ENCODE results near the gene RFX1. TPM values are rescaled to one million over a fixed set of nuclear protein-coding genes. Genes with fewer than 3 reads are reported as not detected.

Gene RFX1
- total RNA-seq, 1 experiment from 2014 or later: 6.2 TPM

DNA sequence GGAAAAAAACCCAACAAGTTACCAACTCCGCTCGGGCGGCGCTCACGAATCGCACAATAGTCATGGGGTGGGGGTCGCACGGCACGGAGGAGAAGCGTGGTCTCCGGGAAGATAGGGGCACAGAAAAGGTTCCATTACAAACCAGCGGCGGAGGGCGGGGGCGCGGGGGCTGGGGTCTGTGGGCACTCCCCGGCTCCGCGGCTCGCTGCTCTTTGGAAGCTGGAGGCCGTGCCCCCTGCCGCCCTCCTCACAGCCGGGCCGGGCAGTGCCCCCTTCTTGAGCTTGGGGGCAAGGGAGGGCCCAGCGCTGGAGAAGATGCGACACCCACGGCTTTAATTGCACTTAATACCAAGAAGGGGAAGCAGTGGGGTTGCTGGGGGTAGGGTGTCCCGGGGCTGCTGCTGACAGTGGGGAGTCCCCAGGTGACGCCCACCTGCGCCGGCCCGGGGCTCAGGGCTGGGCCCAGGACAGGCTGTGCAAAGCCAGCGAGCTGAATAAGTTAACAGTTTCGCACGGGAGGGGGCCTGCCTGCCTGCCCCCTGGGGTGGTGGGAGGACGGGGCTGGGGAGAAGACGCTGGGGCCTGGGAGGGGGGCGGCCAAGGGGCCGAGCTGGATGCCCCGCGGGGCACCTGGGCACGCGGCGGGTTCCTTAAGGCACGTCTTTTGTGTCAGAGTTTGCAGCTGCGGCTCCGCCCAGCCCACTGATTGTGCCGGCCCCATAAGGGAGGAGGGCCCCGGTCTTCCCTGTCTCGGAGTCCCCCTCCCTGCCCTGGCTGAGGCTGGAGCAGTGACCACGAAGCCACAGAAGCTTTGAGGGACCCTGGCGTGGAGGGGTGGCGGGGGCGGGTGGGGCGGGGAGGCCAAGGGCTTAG, 44.1 kb downstream of the RFX1 start:
- DNase-seq (ENCODE audit: low spot score): no peak

DNA sequence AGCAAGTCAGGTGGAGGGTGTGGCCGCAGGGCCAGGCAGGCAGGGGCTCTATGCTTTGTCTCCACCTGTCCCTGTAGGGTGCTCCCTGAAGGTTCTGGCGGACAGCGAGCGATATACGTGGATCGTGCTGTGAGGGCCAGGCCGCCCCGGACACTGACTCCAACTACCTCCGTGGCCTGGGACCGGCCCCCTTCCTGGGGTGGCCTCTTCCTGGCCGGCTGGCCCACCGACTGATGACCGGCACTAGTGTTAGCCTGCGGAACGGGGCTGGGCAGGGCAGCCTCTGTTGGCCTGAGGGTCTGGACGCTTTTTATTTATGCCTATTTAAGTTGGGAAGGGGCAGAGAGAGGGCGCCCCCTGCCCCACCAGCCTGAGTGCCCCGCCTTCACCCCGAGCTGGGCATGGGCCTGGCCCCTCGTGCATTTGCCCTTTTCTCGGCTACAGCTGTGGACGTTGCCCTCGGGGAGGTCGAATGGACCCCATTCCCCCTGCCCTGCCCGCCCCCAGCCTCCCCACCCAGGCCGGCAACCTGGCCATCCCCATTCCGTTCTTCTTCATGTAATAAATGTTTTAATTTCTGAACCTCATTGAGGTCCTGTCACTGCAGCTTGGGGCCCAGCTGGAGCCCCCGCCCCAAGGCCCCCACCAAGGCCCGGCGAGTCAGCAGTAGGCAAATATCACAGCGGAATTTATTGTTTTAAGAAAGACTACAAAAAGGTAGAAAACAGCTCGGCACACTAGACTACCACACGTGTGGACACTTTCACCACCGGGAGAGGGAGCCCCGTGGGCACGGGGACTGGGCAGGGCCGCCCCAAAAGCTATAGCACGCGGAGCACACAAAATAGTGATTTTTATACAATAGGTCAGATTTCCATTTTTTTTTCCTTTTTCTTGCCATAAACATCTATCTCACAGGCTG, 45.0 kb downstream of the RFX1 start:
- DNase-seq (ENCODE audit: low spot score): no peak

DNA sequence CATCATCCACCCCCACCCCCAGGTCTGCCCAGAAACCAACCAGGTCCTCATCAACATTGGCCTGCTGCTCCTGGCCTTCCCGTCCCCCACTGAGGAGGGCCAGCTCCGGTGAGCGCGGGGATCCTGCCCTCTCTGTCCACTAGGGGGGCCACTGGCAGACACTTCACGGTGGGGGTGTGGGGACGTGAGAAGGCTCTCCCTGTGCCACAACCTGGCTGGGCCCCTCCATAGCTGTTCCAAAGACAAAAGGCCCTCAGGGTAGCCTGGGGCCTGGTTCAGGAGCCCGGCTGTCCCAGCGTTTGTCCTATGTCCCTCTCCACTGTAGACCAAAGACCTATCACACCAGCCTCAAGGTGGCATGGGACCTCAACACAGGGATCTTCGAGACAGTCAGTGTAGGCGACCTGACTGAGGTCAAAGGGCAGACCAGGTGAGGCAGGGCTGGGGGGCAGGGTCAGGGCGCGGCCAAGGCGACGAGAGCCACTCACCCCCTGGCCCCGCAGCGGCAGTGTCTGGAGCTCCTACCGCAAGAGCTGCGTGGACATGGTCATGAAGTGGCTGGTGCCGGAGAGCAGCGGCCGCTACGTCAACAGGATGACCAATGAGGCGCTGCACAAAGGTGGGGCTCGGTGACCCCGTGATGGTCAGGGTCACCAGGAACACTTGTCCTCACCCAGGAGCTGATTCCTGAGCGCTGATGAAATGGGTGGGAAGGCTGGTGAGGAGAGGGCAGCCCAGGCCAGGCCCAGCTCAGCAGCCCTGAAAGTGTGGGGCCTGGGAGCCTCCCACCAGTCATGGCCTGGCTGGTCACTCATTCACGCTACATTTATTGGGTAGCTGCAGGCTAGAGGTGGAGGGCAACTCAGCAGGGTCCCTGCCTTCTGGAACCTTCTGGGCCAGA, 45.9 kb downstream of the RFX1 start:
- DNase-seq (ENCODE audit: low spot score): no peak

DNA sequence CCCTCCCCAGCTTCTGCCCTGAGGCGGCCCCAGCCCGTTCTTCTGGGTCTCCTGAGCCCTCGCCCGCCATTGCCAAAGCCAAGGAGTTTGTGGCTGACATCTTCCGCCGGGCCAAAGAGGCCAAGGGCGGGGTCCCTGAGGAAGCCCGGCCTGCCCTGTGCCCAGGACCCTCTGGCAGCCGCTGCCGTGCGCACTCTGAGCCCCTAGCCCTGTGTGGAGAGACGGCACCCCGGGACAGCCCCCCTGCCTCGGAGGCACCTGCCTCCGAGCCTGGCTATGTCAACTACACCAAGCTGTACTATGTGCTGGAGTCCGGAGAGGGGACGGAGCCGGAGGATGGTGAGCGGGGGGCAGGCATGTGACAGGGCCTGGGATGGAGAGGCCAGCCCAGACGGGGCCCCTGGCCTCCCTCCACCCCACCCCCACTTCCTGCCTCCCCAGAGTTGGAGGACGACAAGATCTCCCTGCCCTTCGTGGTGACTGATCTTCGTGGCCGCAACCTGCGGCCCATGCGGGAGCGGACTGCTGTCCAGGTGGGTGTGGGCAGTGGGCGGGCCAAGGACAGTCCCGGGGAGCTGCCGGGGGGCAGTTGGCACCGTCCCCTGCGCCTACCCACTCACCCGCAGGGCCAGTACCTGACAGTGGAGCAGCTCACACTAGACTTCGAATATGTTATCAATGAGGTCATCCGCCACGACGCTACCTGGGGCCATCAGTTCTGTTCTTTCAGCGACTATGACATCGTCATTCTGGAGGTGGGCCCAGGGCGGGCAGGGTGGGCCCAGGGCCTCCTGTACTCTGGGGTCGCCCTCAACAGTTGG, 46.8 kb downstream of the RFX1 start:
- DNase-seq (ENCODE audit: low spot score): no peak

DNA sequence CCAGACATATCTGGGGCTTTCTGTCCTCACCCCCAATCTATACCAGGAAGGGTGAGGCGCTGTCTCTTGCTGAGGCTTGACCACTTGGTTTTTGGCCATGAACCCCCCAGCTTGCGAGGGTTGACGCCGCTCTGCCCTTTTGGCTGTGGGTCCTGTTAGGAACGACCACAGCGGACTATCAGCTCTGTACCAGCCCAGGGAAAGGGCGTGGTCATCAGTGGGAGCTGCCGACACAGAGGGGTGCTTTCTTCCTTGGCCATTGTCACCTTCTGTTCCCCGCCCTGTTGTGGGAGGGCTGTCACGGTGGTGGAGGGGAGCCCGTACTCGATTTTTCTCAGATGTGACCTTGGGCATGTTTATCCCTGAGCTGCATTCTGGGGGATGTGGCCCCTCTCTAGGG, 48.1 kb downstream of the RFX1 start:
- no peak for DNase-seq (ENCODE audit: low spot score)

DNA sequence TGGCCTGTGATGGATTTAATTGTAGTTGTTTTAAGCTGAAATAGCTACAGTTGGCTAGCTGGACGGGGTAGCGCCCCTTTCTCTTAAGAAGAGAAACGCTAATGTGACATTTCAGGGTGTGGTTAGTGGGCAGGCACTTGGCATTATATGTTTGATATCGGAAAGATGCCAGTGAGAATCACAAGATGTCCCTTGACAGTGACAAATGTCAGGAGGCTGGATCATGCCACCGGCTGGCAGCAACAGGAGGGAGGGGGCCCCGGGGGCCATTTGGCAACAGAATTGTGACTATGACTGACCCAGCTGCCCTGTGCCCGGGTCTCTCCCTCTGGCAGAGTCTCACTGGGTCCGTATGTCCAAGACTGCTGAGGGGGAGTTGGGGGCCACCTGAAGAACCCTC, 49.1 kb downstream of the RFX1 start:
- DNase-seq (ENCODE audit: low spot score): no peak

DNA sequence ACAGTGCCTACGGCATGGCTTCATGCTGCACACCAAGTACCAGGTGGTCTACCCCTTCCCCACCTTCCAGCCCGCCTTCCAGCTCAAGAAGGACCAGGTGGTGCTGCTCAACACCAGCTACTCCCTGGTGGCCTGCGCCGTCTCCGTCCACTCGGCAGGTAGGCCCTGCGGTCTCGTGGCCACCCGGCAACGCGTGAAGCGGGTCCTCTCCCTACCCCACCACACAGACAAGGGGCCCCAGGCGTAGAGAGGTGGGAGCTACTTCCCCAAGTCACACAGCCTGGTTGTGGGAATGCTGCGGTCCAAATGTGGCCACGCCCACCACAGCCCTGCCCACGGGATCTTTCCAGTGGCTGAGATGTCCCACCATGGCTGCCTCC, 49.8 kb downstream of the RFX1 start:
- no peak for DNase-seq (ENCODE audit: low spot score)

DNA sequence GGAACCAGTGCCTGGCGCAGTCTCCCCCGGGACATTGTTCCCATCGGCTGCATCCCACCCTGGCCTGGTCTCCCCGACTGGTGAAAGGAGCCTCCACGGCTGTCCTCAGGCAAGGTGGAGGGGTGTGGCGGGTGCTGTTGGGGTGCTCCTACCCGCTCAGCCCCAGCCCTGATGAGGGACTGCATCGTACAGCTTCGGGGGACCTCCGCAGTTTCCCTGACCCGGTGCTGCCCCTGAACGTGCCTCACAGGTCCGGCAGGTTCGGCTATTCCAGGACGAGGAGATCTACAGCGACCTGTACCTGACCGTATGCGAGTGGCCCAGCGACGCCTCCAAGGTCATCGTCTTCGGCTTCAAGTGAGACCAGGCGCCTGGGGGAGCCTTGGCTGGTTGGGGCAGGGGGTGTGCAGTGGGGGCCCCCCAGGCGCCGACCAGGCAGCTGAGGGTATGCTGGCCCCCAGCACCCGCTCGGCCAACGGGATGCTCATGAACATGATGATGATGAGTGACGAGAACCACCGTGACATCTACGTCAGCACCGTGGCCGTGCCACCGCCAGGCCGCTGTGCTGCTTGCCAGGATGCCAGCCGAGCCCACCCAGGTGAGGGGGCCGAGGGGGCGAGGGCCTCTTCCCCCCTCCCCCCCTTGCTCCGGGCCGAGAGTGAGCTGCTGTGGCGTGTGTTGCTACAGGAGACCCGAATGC, 50.3 kb downstream of the RFX1 start:
- no peak for DNase-seq (ENCODE audit: low spot score)

DNA sequence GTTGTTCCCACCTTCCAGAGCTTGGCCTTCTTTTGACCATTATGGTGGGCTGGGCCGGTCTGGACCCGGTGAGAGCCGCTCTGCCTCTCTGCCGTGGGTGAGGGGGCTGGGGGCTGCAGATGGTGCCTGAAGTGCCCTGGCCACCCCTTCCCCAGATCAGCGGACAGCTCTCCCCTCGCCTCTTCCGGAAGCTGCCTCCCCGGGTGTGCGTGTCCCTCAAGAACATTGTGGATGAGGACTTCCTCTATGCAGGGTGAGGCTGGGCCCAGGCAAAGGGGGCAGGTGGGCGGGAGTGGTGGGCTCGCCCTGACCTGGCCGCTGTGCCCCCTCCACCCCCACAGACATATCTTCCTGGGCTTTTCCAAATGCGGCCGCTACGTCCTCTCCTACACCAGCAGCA, 51.9 kb downstream of the RFX1 start:
- no peak for DNase-seq (ENCODE audit: low spot score)

DNA sequence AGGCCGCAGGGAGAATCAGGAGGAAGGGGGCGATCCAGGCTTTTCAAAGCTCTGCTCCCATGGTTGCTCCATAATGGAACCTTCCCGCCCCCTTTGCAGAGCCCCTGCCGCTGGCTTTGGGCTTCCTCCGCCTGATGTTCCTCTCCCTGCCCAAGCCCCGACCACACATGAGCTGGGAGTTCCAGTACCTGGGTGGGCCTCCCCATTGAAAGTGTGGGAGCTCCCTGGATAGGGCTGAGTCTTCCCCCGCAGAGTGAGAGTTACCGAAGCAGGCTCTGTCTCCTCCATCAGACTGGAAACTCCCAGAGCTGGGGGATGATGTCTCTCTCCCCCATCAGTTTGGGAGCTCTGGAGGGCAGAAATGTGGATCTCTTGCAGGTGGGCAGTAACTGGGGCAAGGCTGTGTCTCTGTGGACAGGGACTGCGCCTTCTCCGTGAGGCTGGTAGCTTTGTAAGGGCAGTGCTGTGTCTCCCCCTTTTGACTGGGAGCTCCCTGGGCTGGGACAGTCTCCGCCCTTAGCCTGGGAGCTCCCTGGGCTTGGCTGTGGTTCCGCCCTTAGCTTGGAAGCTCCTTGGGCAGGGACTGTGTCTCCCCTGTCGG, 53.1 kb downstream of the RFX1 start:
- peak; percentile 31 for DNase-seq (ENCODE audit: low spot score)

DNA sequence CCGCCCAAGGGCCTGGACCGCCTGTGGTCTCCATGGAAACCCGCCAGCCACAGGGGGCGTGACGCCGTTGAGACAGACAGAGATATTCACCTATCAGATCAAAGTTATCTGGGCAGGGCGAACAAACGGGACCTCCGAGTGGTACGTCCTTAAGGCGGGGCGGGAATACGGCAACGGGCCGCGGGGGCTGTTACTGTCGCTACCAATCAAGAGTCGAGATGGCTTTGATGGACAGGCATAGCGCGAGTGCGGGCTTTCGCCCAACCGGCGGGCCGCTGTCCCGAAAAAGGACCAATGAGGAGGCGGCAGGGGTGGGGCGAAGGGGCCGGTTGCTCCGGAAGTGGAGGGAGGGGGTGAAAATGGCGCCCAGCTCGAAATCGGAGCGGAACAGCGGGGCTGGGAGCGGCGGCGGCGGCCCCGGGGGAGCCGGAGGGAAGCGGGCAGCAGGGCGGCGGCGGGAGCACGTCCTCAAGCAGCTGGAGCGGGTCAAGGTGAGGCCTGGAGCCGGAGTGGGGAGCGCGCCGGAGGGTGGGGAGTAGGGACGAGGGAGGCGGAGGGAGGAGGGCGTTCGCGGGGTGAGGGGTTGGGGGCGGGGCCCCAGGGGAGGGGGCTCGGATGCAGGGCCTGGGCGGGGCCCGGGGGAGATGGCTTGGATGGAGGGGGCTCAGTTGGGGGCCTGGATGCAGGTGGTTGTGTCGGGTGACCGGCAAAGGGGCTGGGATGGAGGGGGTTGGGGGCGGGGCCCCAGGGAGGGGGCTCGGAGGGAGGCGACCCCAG, 53.8 kb downstream of the RFX1 start, which contains the start of gene DCAF15:
TSS of gene DCAF15 (plus strand) at position 356 of the 777 bp plus-strand sequence. CDS start at position 360, 4 bp downstream.
- peak; percentile 95 for DNase-seq (ENCODE audit: low spot score)

DNA sequence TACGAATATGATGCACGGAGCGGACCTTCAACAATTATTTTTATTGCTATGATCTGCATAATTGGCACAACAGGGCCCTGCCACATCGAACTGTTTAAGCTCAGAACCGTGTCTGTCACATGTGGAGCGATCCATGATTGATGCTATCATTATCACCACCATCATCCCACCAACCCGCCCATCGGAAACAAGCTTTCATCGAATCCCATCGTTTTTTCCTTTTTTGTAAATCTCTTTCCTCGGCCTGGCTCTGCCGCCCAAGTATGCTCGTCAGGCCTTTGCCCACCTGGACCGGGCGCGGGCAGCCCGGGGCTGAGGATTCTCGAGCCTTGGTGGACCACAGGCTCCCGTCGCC, 54.3 kb downstream of the RFX1 start:
- DNase-seq (ENCODE audit: low spot score): no peak

DNA sequence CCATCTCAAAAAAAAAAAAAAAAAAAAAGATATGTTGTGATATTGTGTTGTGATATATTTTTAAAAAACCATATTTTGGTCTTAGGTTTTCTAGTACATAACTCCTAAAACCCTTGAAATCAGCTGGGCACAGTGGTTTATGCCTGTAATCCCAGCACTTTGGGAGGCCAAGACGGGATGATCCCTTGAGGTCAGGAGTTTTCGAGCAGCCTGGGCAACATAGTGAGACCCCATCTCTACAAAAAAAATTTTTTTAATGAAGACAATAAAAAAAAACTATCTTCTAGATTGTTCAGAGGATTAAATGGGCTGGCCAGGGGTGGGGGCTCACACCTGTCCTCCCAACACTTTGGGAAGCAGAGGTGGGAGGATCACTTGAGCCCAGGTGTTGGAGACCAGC, 55.1 kb downstream of the RFX1 start:
- no peak for DNase-seq (ENCODE audit: low spot score)

DNA sequence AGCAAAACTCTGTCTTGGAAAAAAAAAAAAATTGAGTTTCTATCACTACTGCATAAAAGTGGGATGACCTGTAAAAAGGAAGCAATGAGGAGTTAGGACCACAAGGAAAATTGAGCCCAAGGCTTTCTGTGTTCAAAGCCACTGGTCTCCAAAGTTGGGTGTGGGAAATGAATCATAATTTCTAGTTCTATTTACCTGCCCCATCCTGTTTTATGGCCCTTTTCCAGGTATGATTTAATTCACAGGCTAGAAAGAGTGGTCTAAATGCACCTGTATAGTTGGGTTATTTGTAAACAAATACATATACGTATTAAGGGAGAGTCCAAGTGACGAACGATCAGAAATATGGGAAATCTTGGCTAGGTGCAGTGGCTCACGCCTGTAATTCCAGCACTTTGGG, 59.7 kb downstream of the RFX1 start:
- no peak for DNase-seq (ENCODE audit: low spot score)

DNA sequence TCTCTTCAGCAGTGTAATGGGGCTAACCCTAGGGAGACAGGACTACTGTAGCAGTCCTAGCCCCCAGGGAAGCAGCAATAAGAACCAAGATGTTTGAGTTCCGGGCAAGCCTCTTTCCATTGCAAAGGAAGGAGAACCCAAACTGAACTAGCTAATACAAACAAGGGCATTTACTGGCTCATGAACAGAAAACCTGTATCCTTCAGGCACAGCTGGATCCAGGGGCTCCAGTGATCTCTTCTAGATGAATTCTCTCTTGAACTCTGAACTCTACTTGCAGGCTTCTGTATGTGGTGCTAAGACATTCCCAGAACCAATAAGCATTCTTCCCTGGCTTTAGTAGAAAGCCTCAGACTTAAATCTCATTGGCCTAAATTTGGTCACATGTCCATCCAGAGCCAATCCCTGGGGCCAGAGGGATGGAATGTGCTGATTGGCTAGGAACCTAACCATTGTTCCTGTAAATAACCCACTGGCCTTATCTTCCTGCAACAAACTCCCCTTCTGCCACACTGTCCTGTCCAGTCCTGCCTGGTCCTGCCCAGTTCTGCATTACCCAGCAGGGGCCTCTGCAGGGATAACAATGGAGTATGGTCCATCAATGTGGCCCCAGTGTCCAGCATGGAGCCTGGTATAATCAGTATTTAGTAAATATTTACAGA, 64.0 kb downstream of the RFX1 start:
- DNase-seq (ENCODE audit: low spot score): no peak

DNA sequence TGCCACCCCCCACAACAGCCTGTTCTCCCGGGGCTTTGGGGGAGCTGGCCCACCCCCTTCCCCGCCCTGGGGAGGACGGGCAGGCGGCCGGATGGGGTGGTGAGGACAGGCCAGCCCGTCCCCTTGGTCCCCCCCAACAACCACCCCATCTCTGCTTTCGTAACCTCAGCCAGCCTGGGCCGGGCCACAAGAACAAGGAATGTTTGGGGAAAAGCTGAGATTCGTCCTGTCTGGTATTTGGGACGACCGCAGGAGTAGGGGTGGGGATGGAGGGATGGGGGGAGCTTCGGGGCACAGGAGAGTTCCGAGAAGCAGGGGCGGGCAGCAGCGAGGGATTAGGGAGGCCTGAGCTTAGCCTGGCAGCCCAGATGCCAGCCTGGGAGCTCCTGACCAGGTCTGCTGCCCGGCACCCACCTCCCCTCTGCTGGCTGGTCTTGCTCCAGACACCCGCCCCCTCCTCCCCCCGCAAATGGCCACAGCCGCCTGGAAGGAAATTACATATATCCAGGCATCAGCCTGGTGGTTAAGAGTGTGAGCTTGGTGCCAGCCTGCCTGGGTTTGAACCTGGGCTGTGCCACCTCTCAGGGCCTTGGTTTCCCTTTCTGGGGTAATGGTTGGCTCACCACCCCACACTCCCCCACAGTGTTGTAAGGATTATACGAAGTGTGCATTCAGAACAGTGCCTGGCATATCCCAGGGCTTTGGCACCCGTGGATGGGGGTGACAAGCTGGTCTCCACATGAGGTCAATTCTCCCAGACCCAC, 67.6 kb downstream of the RFX1 start, which contains the start of gene PODNL1:
TSS of gene PODNL1 (minus strand) at position 117 of the 764 bp plus-strand sequence. CDS start 236 bp downstream, outside the sequence.
- DNase-seq (ENCODE audit: low spot score): no peak
